GM19372 (cell line): ENCODE results near the gene NHLRC2.

Experiments used
- ATAC-seq: cut with Tn5 transposase; IDR thresholded peaks from one replicate; pipeline ENCODE4 v1.9.1; 2021; ENCODE audit warnings: mild to moderate bottlenecking, low read depth, moderate library complexity; ENCODE audit not compliant: unreplicated experiment

NHLRC2 gene

GRCh38 chr10:113965077-113965476 lies 110.6 kb downstream of the NHLRC2 start:
- ATAC-seq, result no peak

DNA sequence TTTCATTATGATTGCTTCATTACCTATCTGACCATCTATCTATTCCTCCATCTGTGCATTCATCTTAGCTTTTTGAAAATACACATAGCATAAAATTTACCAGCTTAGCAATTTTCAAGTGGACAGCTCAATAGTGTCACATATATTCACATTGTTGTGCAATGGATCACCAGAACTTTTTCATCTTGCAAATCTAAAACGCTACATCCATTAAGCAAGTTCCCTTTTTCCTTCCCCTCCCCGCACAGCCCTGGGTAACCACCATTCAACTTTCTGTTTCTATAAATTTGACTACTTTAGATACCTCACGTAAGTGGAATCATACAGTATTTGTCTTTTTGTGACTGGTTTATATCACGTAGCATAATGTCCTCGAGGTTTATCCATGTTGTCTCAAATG lies 111.2 kb downstream of the NHLRC2 start:
- ATAC-seq, result no peak
